ENCODE results near the gene COPRS. TPM values are rescaled to one million over a fixed set of nuclear protein-coding genes. Genes with fewer than 3 reads are reported as not detected.

Gene COPRS
- total and polyA plus RNA-seq, 2 donors from 2014 or later, result 34.3 to 124 TPM

DNA sequence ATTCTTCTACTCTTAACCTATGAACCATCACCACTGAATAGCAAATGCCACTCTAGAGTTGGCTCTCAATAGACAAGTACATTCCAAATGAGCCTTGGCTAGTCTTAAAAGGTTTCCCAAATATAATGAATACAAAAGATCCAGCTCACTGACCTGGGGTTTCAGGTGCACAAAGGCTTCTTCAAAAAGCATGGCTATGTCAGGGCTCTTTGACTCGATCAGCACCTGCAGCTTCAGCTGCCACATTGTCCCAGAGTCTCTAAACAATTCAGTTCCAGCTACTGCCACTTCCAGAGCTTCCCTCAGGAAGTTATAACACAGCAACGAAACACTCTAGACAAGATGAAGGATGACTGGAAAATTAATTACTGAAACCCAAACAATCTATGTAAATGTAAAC is 16.0 kb upstream of the COPRS start:
- FAIRE-seq, result no peak
- Histone ChIP-seq H3K36me3 (ENCODE audit: control insufficient read depth in 2 of 3, insufficient read depth in 3 of 3, low read length in 3 of 3) (peaks cover 0 to 39% (median 13%) of the 10 kb centered on the region in 3 donors), H3K4me1 (ENCODE audit: control insufficient read depth in 2 of 3, insufficient read depth in 2 of 3, low read depth in 1 of 3, low read length in 3 of 3) (no peaks in the 10 kb centered on the region), H3K27ac (ENCODE audit: low read depth in 2 of 2, low read length in 2 of 2) (no peak overlapping the region), H3K27me3 (ENCODE audit: control insufficient read depth, insufficient read depth, low read length) (no peaks in the 10 kb centered on the region), H3K4me3 (ENCODE audit: low read length in 3 of 3) (no peak overlapping the region), H3K9ac (ENCODE audit: low read length in 3 of 3) (no peak overlapping the region), H3K9me3 (ENCODE audit: control insufficient read depth in 2 of 3, insufficient read depth in 1 of 3, low read length in 3 of 3) (no peaks in the 10 kb centered on the region)
- intact Hi-C loops (cut with DNase I), result no loop called here
- DNase-seq, result no peak
- TF ChIP-seq CTCF (IDR thresholded peaks at IDR 0.05; ENCODE audit: borderline replicate concordance, extremely low read depth, insufficient read depth), result no peak

DNA sequence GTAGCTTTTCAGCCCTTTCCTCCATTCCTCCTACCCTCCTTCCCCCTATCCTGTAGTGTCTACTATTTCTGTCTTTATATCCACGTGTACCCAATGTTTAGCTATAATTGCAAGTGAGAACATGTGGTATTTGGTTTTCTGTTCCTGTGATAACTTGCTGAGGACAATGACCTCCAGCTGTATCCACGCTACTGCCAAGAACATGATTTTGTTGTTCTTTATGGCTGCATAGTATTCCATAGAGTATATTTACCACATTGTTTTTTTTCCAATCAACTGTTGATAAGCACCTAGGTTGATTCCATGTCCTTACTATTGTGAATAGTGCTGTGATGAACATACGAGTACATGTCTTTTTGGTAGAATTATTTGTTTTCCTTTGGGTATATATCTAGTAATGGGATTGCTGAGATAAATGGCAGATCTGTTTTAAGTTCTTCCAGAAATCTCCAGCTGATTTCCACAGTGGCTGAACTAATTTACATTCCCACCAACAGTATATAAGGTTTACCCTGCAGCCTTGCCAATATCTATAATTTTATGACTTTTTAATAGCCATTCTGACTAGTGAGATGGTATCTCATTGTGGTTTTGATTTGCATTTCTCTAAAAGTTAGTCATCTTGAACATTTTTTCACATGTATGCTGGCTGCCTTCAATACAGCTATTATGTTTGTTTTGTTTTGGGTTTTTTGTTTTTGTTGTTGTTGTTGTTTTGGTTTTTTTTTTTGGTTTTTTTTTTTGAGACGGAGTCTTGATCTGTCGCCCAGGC is 10.9 kb upstream of the COPRS start:
- H3K36me3 ChIP-seq (ENCODE audit: control insufficient read depth in 2 of 3, insufficient read depth in 3 of 3, low read length in 3 of 3), result peaks cover 2 to 45% (median 18%) of the 10 kb centered on the region in 3 donors
- H3K27me3 ChIP-seq (ENCODE audit: control insufficient read depth, insufficient read depth, low read length), result no peaks in the 10 kb centered on the region
- H3K4me1 ChIP-seq (ENCODE audit: control insufficient read depth in 2 of 3, insufficient read depth in 2 of 3, low read depth in 1 of 3, low read length in 3 of 3), result no peaks in the 10 kb centered on the region
- intact Hi-C loops (cut with DNase I), result no loop called here
- TF ChIP-seq CTCF (IDR thresholded peaks at IDR 0.05; ENCODE audit: borderline replicate concordance, extremely low read depth, insufficient read depth), result no peak
- no peak overlapping the region for H3K27ac ChIP-seq (ENCODE audit: low read depth in 2 of 2, low read length in 2 of 2)
- H3K9ac ChIP-seq (ENCODE audit: low read length in 3 of 3), result no peak overlapping the region
- DNase-seq (no peak), FAIRE-seq (no peak)
- H3K9me3 ChIP-seq (ENCODE audit: control insufficient read depth in 2 of 3, insufficient read depth in 1 of 3, low read length in 3 of 3), result no peaks in the 10 kb centered on the region
- no peak overlapping the region for H3K4me3 ChIP-seq (ENCODE audit: low read length in 3 of 3)

DNA sequence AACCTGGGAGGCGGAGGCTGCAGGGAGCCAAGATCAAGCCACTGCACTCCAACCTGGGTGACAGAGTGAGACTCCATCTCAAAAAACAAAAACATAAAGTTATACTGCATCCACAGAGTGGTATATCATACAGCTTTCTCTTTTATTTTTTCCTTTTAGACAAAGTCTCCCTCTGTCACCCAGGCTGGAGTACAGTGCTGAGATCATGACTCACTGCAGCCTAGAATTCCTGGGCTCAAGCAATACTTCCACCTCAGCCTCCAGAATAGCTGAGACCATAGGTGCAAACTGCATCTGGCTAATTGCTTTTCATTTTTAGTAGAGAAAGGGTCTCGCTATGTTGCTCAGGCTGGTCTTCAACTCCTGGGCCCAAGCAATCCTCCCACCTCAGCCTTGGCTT is 10.0 kb upstream of the COPRS start:
- Histone ChIP-seq H3K27me3 (ENCODE audit: control insufficient read depth, insufficient read depth, low read length) (no peaks in the 10 kb centered on the region), H3K27ac (ENCODE audit: low read depth in 2 of 2, low read length in 2 of 2) (no peak overlapping the region), H3K4me3 (ENCODE audit: low read length in 3 of 3) (no peak overlapping the region), H3K9me3 (ENCODE audit: control insufficient read depth in 2 of 3, insufficient read depth in 1 of 3, low read length in 3 of 3) (no peaks in the 10 kb centered on the region), H3K36me3 (ENCODE audit: control insufficient read depth in 2 of 3, insufficient read depth in 3 of 3, low read length in 3 of 3) (peaks cover 2 to 51% (median 23%) of the 10 kb centered on the region in 3 donors), H3K4me1 (ENCODE audit: control insufficient read depth in 2 of 3, insufficient read depth in 2 of 3, low read depth in 1 of 3, low read length in 3 of 3) (no peaks in the 10 kb centered on the region), H3K9ac (ENCODE audit: low read length in 3 of 3) (no peak overlapping the region)
- no peak for DNase-seq
- TF ChIP-seq CTCF (IDR thresholded peaks at IDR 0.05; ENCODE audit: borderline replicate concordance, extremely low read depth, insufficient read depth), result no peak
- intact Hi-C loops (cut with DNase I), result no loop called here
- no peak for FAIRE-seq
